Measurements from ENCODE around the gene RGS3.

- TF ChIP-seq, protein P1, sequence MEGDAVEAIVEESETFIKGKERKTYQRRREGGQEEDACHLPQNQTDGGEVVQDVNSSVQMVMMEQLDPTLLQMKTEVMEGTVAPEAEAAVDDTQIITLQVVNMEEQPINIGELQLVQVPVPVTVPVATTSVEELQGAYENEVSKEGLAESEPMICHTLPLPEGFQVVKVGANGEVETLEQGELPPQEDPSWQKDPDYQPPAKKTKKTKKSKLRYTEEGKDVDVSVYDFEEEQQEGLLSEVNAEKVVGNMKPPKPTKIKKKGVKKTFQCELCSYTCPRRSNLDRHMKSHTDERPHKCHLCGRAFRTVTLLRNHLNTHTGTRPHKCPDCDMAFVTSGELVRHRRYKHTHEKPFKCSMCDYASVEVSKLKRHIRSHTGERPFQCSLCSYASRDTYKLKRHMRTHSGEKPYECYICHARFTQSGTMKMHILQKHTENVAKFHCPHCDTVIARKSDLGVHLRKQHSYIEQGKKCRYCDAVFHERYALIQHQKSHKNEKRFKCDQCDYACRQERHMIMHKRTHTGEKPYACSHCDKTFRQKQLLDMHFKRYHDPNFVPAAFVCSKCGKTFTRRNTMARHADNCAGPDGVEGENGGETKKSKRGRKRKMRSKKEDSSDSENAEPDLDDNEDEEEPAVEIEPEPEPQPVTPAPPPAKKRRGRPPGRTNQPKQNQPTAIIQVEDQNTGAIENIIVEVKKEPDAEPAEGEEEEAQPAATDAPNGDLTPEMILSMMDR (IDR thresholded peaks at IDR 0.05), result no peak
- TF ChIP-seq TAF1 (IDR thresholded peaks at IDR 0.05; ENCODE audit: borderline replicate concordance, low read depth, low read length) (no peak), JUND (IDR thresholded peaks at IDR 0.05) (no peak), YY1 (IDR thresholded peaks at IDR 0.05; ENCODE audit: low read depth) (no peak)
These were observed 153.3 kb downstream of the RGS3 start for GRCh38 chr9:113616621-113617496.
